GM10266 (cell line): ENCODE data around the gene ADGRB3.
"Not testable (repeated sequence)": the region's sequence is repeated elsewhere in the genome, so short reads cannot be mapped to it uniquely, and the experiment has no call there.

Experiments
- DNase-seq: peaks from one replicate; pipeline ENCODE4 v3.0.0; 2012; ENCODE audit errors: extremely low spot score
- CTCF ChIP-seq: IDR thresholded peaks from 2 replicates; pipeline ENCODE4 v1.5.1; 2012; ENCODE audit warnings: mild to moderate bottlenecking, low read depth; ENCODE audit not compliant: control insufficient read depth, insufficient read depth; ENCODE audit errors: missing control alignments

Gene ADGRB3

GRCh38 chr6:68779366-68779765, 144.3 kb downstream of the ADGRB3 start:
- no peak for TF ChIP-seq CTCF
- DNase-seq: no peak

DNA sequence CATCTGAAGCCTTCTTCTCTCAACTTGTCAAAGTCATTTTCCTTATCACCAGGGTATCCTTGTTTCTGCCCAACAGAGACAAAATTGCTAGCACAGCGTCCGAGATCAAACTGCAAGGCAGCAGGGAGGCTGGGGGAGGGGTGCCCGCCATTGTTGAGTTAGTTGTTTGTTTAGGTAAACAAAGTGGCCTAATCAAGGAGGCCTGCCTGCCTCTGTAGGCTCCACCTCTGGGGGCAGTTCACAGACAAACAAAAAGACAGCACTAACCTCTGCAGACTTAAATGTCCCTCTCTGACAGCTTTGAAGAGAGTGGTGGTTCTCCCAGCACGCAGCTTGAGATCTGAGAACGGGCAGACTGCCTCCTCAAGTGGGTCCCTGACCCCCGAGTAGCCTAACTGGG, 155.0 kb downstream of the ADGRB3 start:
- not testable (repeated sequence) for DNase-seq

DNA sequence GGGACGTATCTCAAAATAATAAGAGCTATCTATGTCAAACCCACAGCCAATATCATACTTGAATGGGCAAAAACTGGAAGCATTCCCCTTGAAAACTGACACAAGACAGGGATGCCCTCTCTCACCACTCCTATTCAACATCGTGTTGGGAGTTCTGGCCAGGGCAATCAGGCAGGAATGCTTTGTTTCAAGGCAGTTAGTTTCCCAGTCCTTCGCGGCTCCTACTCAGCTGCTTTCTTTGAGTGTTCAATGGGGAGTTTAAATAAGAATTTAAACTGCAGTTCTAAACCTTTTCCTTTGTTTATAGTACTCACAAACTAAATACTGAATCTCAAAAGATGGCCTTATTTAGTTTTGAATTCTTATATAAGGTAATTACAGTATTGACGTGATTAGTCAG, 179.9 kb downstream of the ADGRB3 start:
- not testable (repeated sequence) for DNase-seq

DNA sequence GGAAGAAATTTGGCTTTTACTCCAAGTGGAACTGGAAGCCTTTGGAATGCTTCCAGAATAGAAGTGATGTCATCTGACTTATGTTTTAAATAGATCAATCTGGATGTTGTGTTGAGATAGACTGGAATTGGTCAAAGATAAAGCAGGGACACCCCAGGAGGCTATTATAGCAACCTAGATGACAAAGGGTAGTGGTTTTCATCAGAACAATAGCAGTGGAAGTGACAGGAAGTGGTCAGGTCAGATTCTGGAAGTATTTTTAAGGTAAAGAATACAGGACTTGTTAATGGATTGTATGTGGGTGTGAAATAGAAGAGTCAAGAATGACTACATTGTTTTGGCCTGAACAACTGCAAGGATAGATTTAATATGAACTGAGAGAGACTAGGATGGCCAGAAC, 191.4 kb downstream of the ADGRB3 start:
- TF ChIP-seq CTCF: no peak
- DNase-seq: no peak

- TF ChIP-seq CTCF: no peak
- no peak for DNase-seq
These were observed 199.5 kb downstream of the ADGRB3 start for GRCh38 chr6:68834551-68834950.

GRCh38 chr6:68838571-68838970, 203.5 kb downstream of the ADGRB3 start:
- DNase-seq: no peak
- TF ChIP-seq CTCF: no peak

GRCh38 chr6:68852791-68853190, 217.7 kb downstream of the ADGRB3 start:
- no peak for DNase-seq
- no peak for TF ChIP-seq CTCF

- no peak for TF ChIP-seq CTCF
- no peak for DNase-seq
These were observed 224.2 kb downstream of the ADGRB3 start for GRCh38 chr6:68859233-68859632.

GRCh38 chr6:68868646-68869045, 233.6 kb downstream of the ADGRB3 start:
- TF ChIP-seq CTCF: no peak
- DNase-seq: no peak
